Measurements from ENCODE around the gene A4GNT.
"Not testable (repeated sequence)": the region's sequence is repeated elsewhere in the genome, so short reads cannot be mapped to it uniquely, and the experiment has no call there.

Gene A4GNT

DNA sequence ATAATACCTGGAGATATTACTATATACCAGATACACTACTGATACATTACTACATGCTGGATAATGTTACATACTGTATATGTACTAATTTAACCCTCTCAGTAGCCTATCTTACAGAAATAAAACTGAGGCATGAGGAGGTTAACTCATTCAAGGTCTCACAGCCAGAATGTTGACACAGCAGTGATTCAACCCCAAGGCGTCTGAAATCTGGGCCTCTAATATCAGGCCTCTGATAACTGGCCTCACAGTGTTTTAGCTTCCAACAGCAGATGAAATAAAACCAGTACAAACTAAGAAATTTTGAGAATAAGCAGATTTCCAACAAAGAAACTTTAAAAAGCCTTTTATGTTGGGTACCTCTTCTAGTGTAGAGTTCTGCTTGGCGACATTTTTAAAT lies 40.2 kb downstream of the A4GNT start:
- no peak overlapping the region for H3K4me3 ChIP-seq (ENCODE audit: insufficient read depth, low read length, poor library complexity, severe bottlenecking)
- H3K9ac ChIP-seq (ENCODE audit: low read length), result no peak overlapping the region
- H3F3A ChIP-seq (ENCODE audit: insufficient read depth), result no peaks in the 10 kb centered on the region
- no peak overlapping the region for H3K4me2 ChIP-seq (ENCODE audit: low read depth, low read length, poor library complexity, severe bottlenecking)
- H2AFZ ChIP-seq (ENCODE audit: low read depth, low read length, severe bottlenecking), result no peak overlapping the region
- H3K9me2 ChIP-seq (replicated peaks; ENCODE audit: insufficient read depth, low read length), result no peaks in the 10 kb centered on the region
- H3K79me2 ChIP-seq (ENCODE audit: insufficient read depth, low read length), result no peaks in the 10 kb centered on the region
- no peak for TF ChIP-seq EZH2phosphoT487 (conservative IDR thresholded peaks at IDR 0.05; ENCODE audit: low read length)
- TF ChIP-seq, protein P1, sequence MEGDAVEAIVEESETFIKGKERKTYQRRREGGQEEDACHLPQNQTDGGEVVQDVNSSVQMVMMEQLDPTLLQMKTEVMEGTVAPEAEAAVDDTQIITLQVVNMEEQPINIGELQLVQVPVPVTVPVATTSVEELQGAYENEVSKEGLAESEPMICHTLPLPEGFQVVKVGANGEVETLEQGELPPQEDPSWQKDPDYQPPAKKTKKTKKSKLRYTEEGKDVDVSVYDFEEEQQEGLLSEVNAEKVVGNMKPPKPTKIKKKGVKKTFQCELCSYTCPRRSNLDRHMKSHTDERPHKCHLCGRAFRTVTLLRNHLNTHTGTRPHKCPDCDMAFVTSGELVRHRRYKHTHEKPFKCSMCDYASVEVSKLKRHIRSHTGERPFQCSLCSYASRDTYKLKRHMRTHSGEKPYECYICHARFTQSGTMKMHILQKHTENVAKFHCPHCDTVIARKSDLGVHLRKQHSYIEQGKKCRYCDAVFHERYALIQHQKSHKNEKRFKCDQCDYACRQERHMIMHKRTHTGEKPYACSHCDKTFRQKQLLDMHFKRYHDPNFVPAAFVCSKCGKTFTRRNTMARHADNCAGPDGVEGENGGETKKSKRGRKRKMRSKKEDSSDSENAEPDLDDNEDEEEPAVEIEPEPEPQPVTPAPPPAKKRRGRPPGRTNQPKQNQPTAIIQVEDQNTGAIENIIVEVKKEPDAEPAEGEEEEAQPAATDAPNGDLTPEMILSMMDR (IDR thresholded peaks at IDR 0.05; ENCODE audit: insufficient read depth, low read length, poor library complexity, severe bottlenecking), result no peak
- H3K27me3 ChIP-seq (ENCODE audit: low read length), result no peaks in the 10 kb centered on the region
- H3K9me3 ChIP-seq (ENCODE audit: insufficient read depth, low read length), result no peaks in the 10 kb centered on the region
- no peak overlapping the region for H3K27ac ChIP-seq (ENCODE audit: low read depth, low read length)
- no peaks in the 10 kb centered on the region for H3K36me3 ChIP-seq (ENCODE audit: low read length)
- no peaks in the 10 kb centered on the region for H4K20me1 ChIP-seq (ENCODE audit: low read depth, low read length)

DNA sequence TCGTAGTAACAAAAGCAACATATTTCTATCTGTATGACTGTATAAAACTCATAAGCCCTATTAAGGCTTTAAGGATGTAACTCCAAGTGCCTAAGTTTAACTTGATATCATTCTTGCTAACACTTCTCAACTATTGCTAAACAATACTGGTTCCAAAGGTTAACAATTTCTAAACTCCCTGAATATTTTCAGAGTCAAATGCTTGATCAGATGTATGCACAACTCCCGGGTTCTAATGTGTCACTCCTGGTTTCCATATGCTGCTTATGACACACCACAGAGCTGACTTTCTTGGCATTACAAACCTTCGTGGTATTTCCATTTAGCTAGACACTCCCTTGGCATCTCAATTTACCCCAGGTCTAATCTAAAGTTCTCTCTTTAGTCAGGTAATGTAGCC lies 43.1 kb downstream of the A4GNT start:
- no peaks in the 10 kb centered on the region for H4K20me1 ChIP-seq (ENCODE audit: low read depth, low read length)
- H3K27ac ChIP-seq (ENCODE audit: low read depth, low read length), result no peak overlapping the region
- H2AFZ ChIP-seq (ENCODE audit: low read depth, low read length, severe bottlenecking), result no peak overlapping the region
- H3K9me3 ChIP-seq (ENCODE audit: insufficient read depth, low read length), result no peaks in the 10 kb centered on the region
- no peaks in the 10 kb centered on the region for H3K79me2 ChIP-seq (ENCODE audit: insufficient read depth, low read length)
- H3K4me2 ChIP-seq (ENCODE audit: low read depth, low read length, poor library complexity, severe bottlenecking), result no peak overlapping the region
- H3K36me3 ChIP-seq (ENCODE audit: low read length), result no peaks in the 10 kb centered on the region
- H3K9me2 ChIP-seq (replicated peaks; ENCODE audit: insufficient read depth, low read length), result no peaks in the 10 kb centered on the region
- no peak for TF ChIP-seq EZH2phosphoT487 (conservative IDR thresholded peaks at IDR 0.05; ENCODE audit: low read length)
- TF ChIP-seq, protein P1 (IDR thresholded peaks at IDR 0.05; ENCODE audit: insufficient read depth, low read length, poor library complexity, severe bottlenecking), result no peak
- no peaks in the 10 kb centered on the region for H3F3A ChIP-seq (ENCODE audit: insufficient read depth)
- no peak overlapping the region for H3K9ac ChIP-seq (ENCODE audit: low read length)
- no peak overlapping the region for H3K4me3 ChIP-seq (ENCODE audit: insufficient read depth, low read length, poor library complexity, severe bottlenecking)
- H3K27me3 ChIP-seq (ENCODE audit: low read length), result no peaks in the 10 kb centered on the region

DNA sequence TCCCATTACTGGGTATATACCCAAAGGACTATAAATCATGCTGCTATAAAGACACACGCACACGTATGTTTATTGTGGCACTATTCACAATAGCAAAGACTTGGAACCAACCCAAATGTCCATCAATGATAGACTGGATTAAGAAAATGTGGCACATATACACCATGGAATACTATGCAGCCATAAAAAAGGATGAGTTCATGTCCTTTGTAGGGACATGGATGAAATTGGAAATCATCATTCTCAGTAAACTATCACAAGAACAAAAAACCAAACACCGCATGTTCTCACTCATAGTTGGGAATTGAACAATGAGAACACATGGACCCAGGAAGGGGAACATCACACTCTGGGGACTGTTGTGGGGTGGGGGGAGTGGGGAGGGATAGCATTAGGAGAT lies 46.4 kb downstream of the A4GNT start:
- H3K9me3 ChIP-seq (ENCODE audit: insufficient read depth, low read length); H3K27me3 ChIP-seq (ENCODE audit: low read length); H3K27ac ChIP-seq (ENCODE audit: low read depth, low read length); H3K4me2 ChIP-seq (ENCODE audit: low read depth, low read length, poor library complexity, severe bottlenecking); H2AFZ ChIP-seq (ENCODE audit: low read depth, low read length, severe bottlenecking); H3K9me2 ChIP-seq (replicated peaks; ENCODE audit: insufficient read depth, low read length); H3K4me3 ChIP-seq (ENCODE audit: insufficient read depth, low read length, poor library complexity, severe bottlenecking); H3K9ac ChIP-seq (ENCODE audit: low read length); H3K36me3 ChIP-seq (ENCODE audit: low read length); H4K20me1 ChIP-seq (ENCODE audit: low read depth, low read length); H3K79me2 ChIP-seq (ENCODE audit: insufficient read depth, low read length); H3F3A ChIP-seq (ENCODE audit: insufficient read depth): not testable (repeated sequence)

DNA sequence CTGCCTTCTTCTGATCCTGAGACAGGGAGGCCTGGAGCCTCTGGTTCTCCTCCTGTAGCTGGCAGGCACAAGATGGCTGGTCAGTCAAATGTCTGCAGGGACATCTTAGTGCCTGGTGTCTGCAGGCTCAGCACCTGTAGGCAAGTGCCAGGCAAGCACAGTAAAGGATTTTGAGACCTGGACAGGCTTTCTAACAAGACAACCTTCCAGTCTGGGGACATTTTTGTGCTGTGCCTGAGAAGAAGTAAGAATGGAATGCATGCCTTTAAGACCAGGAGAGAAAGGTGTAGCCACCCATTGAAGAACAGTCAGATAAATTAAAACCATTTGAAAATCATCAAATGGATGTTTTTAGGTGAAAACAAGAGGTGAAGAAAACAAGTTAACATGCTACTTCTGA lies 48.0 kb downstream of the A4GNT start:
- Histone ChIP-seq H3K27ac (ENCODE audit: low read depth, low read length) (no peak overlapping the region), H3K36me3 (ENCODE audit: low read length) (no peaks in the 10 kb centered on the region), H3K9ac (ENCODE audit: low read length) (no peak overlapping the region), H4K20me1 (ENCODE audit: low read depth, low read length) (no peaks in the 10 kb centered on the region), H3K4me3 (ENCODE audit: insufficient read depth, low read length, poor library complexity, severe bottlenecking) (no peak overlapping the region), H3K4me2 (ENCODE audit: low read depth, low read length, poor library complexity, severe bottlenecking) (no peak overlapping the region), H3K9me3 (ENCODE audit: insufficient read depth, low read length) (no peaks in the 10 kb centered on the region), H3K27me3 (ENCODE audit: low read length) (no peaks in the 10 kb centered on the region), H3K79me2 (ENCODE audit: insufficient read depth, low read length) (no peaks in the 10 kb centered on the region), H3F3A (ENCODE audit: insufficient read depth) (no peaks in the 10 kb centered on the region), H3K9me2 (replicated peaks; ENCODE audit: insufficient read depth, low read length) (no peaks in the 10 kb centered on the region), H2AFZ (ENCODE audit: low read depth, low read length, severe bottlenecking) (no peak overlapping the region)
- TF ChIP-seq EZH2phosphoT487 (conservative IDR thresholded peaks at IDR 0.05; ENCODE audit: low read length), result no peak
- TF ChIP-seq, protein P1 (IDR thresholded peaks at IDR 0.05; ENCODE audit: insufficient read depth, low read length, poor library complexity, severe bottlenecking), result no peak
